Left renal pelvis (tissue), 4 donors: Measurements from ENCODE around the gene KCNQ5. TPM values are rescaled to one million over a fixed set of nuclear protein-coding genes. Genes with fewer than 3 reads are reported as not detected.
"Not testable (repeated sequence)": the region's sequence is repeated elsewhere in the genome, so short reads cannot be mapped to it uniquely, and the experiment has no call there.

ENCODE experiments used
- DNase-seq, 4 donors: peaks; one replicate each; pipeline ENCODE4 v3.0.0-alpha.2; 2013; ENCODE audit warnings: low read depth in 4 of 4, low spot score in 3 of 4
- polyA plus RNA-seq, 4 donors: library from polyadenylated mRNA; unstranded; fragments of 120-200 nt; gene quantifications; one replicate each; pipeline ENCODE4 v1.2.1, GENCODE V29; 2013; ENCODE audit not compliant: insufficient read length in 4 of 4

Gene KCNQ5
- polyA plus RNA-seq, 4 donors, result 0.14 to 0.79 (median 0.43) TPM

DNA sequence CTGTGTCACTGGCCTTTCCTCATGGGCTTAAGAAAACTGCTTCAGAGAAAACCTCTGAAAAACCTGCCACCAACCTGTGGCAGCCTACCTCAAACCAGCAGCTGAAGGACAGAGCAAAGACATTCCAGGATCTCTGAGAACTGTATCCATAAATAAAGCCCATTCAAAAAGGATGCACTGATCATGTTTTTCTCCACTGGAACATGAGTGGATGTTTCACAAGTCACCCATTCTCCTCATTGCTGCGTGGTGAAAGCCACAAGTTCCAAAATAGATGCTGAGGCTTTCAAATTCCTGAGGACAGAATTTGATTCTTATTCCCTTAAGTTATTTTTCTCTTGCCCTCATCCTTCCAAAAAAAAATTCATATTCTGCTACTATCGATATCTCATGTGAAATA, 322.8 kb downstream of the KCNQ5 start:
- DNase-seq, result no peak

DNA sequence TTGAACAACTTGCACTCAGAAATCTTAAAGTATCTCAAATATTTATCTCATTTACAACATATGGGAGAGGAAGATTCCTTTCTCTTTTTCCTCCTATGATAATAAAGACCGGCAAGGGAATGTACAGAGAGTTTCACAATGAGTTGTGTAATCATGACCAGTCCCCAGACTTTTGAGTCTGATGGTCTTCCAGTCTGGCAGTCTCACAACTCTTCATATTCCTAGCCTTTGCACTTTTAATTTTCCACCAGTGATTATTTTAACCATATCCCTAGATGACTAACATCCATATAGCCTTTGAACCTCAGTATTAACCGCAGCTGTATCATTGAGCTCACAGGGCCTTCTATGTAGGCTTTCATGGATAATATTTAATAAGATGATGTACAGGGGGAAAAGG, 324.9 kb downstream of the KCNQ5 start:
- no peak for DNase-seq

DNA sequence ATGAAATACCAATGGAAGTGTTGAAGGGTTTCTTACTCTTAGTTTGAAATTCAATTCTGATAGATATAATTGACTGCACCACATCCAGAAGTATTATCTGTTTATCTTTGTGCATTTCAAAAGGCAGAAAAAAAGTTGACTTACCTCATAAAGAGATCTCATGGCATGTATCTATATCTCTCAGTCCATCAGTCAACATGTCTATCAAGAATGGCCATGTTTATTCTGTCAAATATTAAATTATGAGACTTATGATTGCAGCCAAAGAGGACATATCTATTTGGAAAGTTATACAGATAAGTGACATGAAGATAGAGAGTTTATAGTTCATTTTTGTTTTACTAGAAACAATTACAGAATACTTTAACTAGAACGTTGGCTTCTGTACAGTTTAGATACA, 325.7 kb downstream of the KCNQ5 start:
- DNase-seq, result no peak

DNA sequence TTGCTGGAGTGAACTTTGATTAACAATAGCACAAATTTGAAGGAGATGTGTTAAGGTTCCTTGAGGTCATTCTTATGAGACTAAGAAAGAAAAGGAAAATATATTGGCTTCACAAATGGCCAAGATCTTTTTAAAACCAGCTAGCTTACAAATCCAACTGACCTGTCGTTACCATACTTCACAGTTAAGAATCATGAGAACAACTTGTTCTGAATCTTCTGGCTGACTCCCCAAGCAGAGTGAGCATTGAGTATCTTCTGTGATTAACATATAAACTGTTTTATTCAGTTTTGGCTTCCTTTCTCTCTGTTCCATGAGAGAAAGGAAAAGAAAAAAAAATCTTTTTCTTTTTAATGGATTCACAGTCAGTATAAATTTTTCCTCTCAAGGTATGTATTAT, 326.3 kb downstream of the KCNQ5 start:
- DNase-seq, result no peak

DNA sequence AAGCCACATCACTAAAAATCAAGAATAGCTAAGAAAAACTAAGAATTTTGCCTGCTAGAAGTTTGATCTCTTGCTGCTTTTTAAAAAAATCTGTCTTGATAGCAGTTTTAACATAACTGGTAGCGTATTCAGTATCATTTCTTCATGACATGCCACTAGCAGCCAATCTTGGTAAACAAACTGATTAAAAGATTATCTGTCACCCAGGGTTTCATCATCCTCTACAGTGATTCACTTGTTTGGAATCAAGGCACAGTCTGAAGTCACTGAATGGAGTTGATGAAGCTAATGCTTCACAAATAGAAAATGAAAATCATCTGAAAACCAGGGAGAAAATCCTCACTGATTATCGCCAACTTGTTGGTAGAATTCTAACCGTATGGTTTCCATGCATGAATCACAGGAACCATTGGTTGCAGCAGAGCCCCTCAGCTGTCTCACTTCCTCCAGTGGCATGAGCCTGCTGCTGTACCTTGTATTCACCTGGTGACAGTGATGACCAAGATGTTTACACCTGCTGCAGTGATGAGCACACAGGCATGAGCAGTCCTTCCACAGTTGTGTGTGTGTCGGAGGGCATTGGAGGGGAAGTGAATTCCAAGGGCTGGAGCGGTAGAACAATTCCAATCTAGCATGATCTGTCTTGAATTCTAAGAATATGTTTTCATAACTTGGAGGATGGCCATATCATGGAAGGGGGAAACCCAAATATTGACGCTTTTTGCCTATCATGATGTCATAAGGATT, 328.4 kb downstream of the KCNQ5 start:
- no peak for DNase-seq

DNA sequence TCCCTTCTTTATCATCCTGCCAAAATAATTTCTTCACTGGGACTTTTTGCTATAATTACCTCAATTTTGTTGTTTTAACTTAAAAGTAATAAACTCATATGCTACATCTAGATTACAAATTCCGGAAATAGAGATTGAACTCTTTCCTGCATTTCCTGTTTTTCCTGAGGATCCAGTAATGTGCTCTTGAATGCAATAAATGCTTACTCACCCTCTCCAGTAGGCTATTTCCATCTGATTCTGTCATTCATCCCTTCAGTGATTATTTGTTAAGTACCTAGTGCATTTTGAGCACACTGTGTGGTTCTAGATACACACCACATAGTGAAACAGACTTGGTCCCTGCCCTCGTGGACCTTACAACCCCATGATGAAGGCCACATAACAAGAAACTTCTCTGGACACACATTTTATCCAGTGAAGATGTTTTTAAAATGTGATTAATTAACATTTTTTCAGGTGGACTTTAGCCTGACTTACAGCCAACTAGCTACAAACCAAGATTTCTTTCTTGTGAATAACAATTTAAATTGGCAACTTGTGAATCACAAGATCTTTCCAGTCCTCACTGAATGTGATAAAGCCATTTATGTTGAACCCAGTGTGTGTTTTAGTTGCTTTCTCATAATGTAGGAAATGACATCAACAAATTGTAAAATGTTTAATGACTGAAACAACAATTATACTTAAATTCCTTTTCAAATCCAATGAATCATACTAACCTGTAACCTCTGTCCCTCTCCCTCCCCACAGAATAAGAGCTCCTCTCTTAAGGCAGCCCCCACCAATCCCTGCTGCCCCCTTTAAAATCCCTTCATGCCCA, 331.2 kb downstream of the KCNQ5 start:
- DNase-seq, result no peak

DNA sequence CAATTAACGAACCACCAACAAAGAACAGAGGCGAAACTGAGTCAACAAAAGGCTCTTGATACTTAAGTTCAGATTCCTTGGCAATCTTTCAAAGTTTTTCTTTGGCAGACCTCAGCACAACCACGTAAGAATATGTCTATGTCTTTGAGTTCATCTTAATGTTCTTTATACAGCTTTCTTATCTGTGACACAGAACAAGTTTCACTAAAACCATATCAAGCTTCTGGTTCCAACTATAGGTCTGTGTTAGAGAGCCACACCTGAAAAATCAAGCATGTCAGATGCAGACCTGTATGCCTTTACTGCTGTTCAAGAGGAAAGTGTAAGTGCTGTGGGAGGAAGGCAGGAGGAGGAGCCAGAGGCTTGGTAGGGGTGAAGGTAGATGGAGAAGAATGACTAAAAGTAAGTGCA, 332.1 kb downstream of the KCNQ5 start:
- no peak for DNase-seq

DNA sequence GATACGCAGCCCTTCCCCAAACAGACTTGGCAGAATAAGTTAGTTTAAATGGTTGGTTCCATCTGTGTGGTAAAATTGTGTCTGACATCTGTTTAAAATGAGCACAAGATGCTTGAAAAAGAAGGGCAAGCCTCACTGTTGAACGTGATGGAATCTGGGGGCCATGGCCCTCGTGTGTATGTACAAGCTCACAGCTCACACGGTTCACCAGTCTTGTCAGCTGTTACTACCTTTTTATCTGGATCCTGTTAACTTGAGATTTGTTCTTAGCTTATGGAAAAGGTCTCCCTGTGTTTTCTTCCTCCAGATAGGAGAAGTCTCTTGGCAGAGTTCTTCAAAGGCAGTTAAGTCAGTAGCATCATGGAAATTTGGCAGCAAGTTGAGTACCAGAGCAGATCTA, 332.9 kb downstream of the KCNQ5 start:
- DNase-seq, result no peak

DNA sequence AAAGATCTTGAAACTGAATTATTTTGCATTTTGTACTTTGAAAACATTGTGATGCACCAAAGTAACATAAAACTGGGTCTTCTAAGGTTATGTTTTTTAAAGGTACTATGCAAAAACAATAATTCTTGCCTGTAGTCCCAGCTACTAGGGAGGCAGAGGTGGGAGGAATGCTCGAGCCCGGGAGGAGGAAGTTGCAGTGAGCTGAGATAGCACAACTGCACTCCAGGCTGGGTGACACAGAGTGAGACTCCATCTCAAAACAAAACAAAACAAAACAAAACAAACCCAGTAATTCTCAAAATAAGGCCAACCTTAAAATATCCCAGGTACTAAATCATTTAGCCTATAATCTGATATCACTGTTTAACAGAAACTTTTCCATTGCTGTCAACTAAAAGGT, 333.8 kb downstream of the KCNQ5 start:
- no peak for DNase-seq

DNA sequence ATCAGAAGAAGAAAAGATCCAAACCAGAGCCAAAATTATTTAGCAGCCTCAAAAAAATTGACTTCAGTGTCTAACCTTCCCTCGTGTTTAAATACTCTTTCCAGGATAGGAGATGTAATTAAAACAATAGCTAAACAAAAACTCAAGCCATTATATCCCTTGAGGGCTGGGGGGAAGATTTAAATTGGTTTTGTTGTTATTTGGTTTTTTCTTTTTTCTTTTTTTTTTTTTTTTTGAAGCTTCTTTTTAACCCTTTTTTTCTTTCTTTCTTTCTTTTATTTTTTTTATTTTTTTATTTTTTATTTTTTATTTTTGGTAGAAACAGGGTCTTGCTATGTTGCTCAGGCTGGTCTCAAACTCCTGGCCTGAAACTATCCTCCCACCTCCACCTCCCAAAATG, 334.4 kb downstream of the KCNQ5 start:
- DNase-seq, result no peak

DNA sequence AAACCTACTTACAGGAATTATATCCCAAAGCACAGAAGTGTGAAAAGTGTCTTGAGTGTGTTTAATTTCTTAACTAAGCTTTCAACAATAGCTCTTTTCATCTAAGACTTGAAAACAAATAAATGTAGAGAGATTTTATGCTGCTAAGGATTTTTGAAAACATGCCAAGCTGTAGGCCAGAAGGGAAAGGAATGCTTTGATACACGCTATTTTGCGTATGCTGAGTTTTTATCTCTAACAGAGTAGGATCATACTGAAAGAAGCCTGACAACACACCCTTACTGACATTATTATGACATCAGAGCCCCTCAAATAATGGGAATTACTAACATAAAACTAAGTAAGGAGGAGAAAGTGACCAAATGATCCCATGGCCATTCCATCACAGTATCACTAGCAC, 338.0 kb downstream of the KCNQ5 start:
- DNase-seq, result no peak

DNA sequence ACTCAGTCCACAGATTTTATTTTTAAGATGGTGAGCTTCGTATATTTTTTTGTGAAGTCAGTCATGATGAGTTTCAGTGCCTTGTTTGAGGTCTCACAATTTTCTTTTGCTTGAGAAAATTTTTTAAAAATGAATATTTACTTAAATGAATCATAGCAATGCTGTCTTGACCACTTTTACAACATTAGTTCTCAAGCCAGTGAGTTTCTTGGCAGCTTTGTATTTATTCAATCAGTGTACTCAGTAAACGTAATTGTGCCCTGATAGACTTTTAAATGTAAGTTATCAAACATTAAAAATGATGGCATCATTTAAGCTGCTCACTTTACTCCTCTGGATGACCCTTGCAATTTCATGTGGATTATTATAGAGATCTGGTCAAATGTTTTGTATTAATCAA, 342.1 kb downstream of the KCNQ5 start:
- no peak for DNase-seq

DNA sequence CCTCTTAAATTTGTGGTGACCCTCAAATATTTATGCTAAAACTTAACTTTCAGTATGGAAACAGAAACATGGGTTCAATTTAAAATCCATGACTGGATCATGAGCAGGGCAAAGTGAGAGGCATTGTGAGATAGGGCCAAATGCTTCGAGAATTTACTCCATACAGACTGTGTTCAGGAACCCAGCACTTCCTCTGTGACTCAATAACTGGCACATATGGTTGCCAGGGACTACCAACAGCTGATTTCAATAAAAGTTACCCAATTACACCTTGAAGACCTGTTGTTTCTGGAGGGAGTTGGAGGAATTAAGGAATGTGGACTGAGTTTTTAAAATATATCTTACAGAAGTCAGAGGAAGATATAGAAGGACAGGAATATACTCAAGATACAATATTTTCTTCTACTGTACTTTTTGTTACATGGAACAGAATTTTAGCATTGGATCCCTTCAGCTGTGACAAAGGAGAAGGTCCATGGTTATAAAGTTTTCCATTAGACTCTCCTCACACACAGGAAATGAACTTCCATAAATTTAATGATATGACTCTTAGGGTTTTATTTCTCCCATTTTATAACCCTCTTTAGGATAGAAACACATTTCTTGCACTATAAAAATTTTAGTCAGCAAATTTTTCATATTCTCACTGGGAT, 344.9 kb downstream of the KCNQ5 start:
- DNase-seq, result no peak

DNA sequence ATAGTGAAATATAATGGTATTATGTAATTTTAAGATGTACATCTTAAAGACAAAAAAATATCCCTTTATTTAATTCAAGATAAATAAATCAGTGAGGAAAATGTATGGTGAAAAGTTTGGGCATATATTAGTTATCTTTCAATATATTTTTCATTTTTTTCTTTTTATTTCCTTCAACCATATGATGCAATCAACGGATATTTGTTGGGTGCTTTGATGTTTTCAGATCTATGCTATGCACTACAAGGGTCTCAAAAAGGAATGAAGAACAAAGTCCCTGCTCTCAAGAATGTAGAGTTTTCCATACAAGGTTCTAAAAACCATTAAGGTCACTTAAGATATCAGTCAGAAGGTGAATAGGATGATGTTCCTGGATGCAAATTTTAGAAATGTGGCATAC, 345.5 kb downstream of the KCNQ5 start:
- no peak for DNase-seq

DNA sequence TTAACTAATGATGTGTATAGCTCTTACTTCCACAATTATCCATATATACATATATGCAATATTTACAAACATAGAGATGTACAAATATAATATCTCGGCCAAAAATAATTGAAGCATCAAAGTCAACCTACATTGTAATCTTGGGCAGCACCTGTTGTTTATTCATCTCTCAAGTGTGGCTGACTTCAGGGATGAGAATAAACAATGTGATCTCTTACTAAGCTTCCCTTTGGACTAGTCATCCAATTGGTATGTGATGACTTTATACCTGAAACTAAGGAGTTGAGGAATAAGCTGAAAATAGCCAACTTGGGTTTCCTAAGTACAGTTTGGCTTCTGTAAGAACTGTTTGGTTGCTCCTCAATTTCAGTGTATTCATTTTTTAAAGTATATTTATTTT, 346.8 kb downstream of the KCNQ5 start:
- no peak for DNase-seq

DNA sequence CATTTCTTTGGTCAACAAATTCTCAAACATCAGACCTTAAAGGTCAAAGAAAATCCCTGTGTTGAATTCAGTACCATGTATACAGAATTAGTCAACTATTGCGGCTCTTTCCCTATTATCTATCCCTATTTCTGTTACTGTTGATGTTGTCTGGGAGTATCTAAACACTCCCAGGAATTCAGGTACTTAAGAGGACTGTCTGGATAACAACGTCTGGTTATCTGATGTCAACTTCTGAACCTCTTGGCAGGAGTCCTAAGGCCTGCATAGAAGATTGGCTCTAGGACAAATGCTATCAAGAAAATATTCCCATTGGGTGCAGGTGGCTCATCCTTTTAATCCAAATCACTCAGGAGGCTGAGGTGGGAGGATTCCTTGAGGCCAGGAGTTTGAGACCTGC, 347.8 kb downstream of the KCNQ5 start:
- DNase-seq, result no peak

DNA sequence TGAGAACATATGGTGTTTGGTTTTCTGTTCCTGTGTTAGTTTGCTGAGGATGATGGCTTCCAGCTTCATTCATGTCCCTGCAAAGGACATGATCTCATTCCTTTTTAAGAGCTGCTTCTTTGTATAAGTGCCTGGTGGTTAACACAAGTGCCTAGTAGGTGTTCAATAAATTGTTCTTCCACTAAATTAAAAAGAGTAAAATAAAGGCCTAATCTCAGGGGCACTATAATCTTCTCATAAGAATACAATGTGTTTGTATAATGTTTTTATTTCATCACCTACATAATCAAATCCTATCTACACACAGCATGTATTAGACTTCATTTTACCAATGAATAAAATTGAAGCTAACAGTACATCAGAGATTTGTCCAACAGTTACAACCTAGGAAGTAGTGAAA, 350.7 kb downstream of the KCNQ5 start:
- no peak for DNase-seq

DNA sequence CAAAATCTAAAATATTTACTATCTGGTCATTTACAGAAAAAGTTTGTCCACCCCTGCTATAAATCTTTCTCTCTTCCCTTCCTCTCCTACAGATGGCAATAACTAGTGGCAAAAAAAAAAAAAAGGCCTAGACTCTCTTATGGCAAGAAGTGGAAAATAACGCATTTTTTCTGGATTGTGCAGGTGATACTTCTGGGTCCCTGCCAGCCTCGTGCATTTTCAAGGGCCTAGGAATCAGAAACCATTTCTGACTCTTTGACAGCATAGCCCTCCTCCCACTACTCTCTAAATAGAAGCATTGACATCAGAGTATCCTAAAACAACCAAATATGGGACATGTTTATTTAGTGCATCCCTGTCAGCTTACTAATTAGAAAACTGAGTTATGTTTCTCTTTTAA, 352.4 kb downstream of the KCNQ5 start:
- no peak for DNase-seq

DNA sequence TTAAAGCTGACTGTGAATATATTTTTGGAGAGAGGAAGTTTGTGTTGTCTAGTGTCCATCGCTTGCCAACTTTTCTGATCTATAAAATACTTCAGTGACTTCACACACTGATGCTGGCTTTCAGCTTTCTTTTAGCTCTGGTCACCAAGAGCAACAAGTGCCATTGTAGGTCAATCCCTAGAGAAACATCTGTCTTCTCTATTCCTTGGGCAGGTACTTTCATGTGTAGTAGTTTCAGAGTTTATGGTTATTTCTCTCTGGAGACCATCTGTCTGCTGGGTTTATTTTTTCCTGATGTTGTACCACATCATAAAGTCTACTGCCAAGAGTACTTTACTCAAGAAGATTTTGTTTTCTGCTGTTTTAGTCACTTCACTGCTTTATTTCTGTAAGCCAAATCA, 353.5 kb downstream of the KCNQ5 start:
- DNase-seq, result no peak

DNA sequence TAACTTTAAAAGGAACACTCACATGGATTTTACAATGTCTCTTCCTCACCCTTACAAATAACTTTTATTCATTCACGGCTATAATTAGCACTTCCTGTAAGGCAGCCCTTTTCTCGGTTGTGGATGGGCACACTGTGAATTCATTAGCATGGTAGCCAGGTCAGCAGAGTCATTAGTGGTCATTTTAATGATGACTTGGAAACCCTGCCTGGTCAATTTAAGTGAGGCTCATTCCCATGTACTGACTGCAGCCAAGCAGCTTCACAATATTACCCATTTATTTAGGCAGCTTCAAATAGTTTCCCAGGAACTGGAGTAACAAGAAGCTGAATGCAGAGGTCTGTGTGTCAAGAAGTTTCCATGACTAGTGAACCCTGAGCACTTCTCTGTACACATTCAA, 354.6 kb downstream of the KCNQ5 start:
- DNase-seq, result no peak

DNA sequence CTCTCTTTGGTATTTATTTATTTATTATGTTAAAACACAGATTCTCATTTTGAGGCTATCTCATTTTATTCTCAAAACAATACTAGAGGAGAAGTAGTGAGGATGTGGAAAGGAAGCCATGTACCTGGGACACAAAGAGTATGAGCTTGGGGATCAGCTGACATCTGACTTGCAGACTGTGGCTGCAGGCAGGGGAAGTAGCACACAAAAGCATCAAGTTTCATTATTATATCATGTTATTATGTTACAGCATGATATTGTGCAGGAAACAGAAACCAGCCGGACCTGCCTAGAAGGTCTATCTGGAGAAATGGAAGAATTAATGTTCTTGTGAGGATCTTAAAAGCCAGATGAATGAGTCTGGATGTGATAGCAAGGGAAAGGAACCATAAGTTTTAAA, 355.2 kb downstream of the KCNQ5 start:
- no peak for DNase-seq

DNA sequence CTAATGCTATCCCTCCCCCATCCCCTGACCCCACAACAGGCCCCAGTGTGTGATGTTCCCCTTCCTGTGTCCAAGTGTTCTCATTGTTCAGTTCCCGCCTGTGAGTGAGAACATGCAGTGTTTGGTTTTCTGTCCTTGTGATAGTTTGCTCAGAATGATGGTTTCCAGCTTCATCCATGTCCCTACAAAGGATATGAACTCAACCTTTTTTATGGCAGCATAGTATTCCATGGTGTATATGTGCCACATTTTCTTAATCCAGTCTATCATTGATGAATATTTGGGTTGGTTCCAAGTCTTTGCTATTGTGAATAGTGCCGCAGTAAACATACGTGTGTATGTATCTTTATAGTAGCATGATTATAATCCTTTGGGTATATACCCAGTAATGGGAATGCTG, 356.9 kb downstream of the KCNQ5 start:
- not testable (repeated sequence) for DNase-seq
